IMR-90 (cell line): Measurements from ENCODE around the gene AKT3. TPM values are rescaled to one million over a fixed set of nuclear protein-coding genes. Genes with fewer than 3 reads are reported as not detected.
"Not testable (repeated sequence)": the region's sequence is repeated elsewhere in the genome, so short reads cannot be mapped to it uniquely, and the experiment has no call there.

Experiments used
- ATAC-seq: fragments of 200-7000 bp; cut with Tn5 transposase; 2 replicates; pipeline ENCODE4 v1.9.1; 2020; ENCODE audit warnings: low read depth, mild to moderate bottlenecking, moderate library complexity
- BruUV-seq: library from RNA; stranded (reverse); fragments of 400-500 nt; replicated peaks from 2 replicates; lab custom pipeline; 2021; lab: Mats Ljungman, UMichigan
- CTCF ChIA-PET: fragments of 300-600 bp; formaldehyde crosslinking; extraction: SDS; loops from one replicate; lab custom pipeline; 2021; ENCODE audit warnings: antibody characterized with exemption; lab: Yijun Ruan, JAX
- POLR2A ChIA-PET: fragments of 300-600 bp; sonication (Branson Sonifier 250); formaldehyde crosslinking; loops from one replicate; lab custom pipeline; 2022; ENCODE audit warnings: antibody characterized with exemption; ENCODE audit not compliant: unreplicated experiment; lab: Charles Lee
- DNase-seq: peaks from one replicate; pipeline ENCODE4 v3.0.0; 2013
- H2AFZ ChIP-seq: replicated peaks from 2 replicates; pipeline ENCODE3; 2013; ENCODE audit warnings: low read length, mild to moderate bottlenecking; ENCODE audit not compliant: poor library complexity
- H2AK5ac ChIP-seq: 2 replicates; pipeline ENCODE4 v1.6.1; 2013; ENCODE audit warnings: low read depth, low read length, inconsistent platforms
- H2AK9ac ChIP-seq: replicated peaks from 2 replicates; pipeline ENCODE3; 2013; ENCODE audit warnings: mild to moderate bottlenecking, low read depth, low read length, moderate library complexity; ENCODE audit not compliant: poor library complexity
- H2BK120ac ChIP-seq: 2 replicates; pipeline ENCODE4 v1.6.1; 2013; ENCODE audit warnings: low read depth, low read length, inconsistent platforms
- H2BK15ac ChIP-seq: 3 replicates; pipeline ENCODE4 v1.6.1; 2013; ENCODE audit warnings: low read depth, low read length, inconsistent platforms
- H2BK20ac ChIP-seq: 2 replicates; pipeline ENCODE4 v1.6.1; 2013; ENCODE audit warnings: low read depth, mild to moderate bottlenecking, inconsistent platforms, low read length, moderate library complexity
- H2BK5ac ChIP-seq: 2 replicates; pipeline ENCODE4 v1.6.1; 2013; ENCODE audit warnings: mild to moderate bottlenecking, low read depth, low read length, inconsistent platforms; ENCODE audit not compliant: poor library complexity, severe bottlenecking
- H3K14ac ChIP-seq: replicated peaks from 2 replicates; pipeline ENCODE4 v1.6.1; 2013; ENCODE audit warnings: low read depth, low read length, inconsistent platforms
- H3K18ac ChIP-seq: 2 replicates; pipeline ENCODE4 v1.6.1; 2013; ENCODE audit warnings: low read depth, low read length, control low read depth
- H3K23ac ChIP-seq: 2 replicates; pipeline ENCODE4 v1.6.1; 2013; ENCODE audit warnings: low read depth, low read length, inconsistent platforms
- H3K27ac ChIP-seq: 2 replicates; pipeline ENCODE4 v1.5.1; 2013; ENCODE audit warnings: mild to moderate bottlenecking, control low read depth, low read length; ENCODE audit not compliant: insufficient read depth
- H3K27me3 ChIP-seq: 2 replicates; pipeline ENCODE4 v1.6.1; 2013; ENCODE audit warnings: low read length; ENCODE audit not compliant: control insufficient read depth, insufficient read depth
- H3K36me3 ChIP-seq: 2 replicates; pipeline ENCODE4 v1.6.1; 2013; ENCODE audit warnings: low read length, mixed read lengths; ENCODE audit not compliant: control insufficient read depth, insufficient read depth
- H3K4ac ChIP-seq: 2 replicates; pipeline ENCODE4 v1.6.1; 2013; ENCODE audit warnings: low read depth, low read length, inconsistent platforms
- H3K4me1 ChIP-seq: 2 replicates; pipeline ENCODE4 v1.6.1; 2013; ENCODE audit warnings: low read length, mixed read lengths; ENCODE audit not compliant: control insufficient read depth, insufficient read depth
- H3K4me2 ChIP-seq: 2 replicates; pipeline ENCODE4 v1.6.1; 2013; ENCODE audit warnings: low read depth, mild to moderate bottlenecking, control low read depth, low read length, moderate library complexity
- H3K4me3 ChIP-seq: 2 replicates; pipeline ENCODE4 v1.5.1; 2013; ENCODE audit warnings: low read depth, mild to moderate bottlenecking, control low read depth, low read length, moderate library complexity; ENCODE audit not compliant: insufficient read depth
- H3K56ac ChIP-seq: 2 replicates; pipeline ENCODE4 v1.6.1; 2013; ENCODE audit warnings: low read length, inconsistent platforms; ENCODE audit not compliant: insufficient read depth; ENCODE audit errors: extremely low read depth
- H3K79me1 ChIP-seq, 2 experiments: 2 replicates each; pipeline ENCODE4 v1.6.1; 2013; ENCODE audit warnings: low read length in 2 of 2, inconsistent platforms in 1 of 2, low read depth in 1 of 2
- H3K9ac ChIP-seq: 2 replicates; pipeline ENCODE4 v1.6.1; 2013; ENCODE audit warnings: low read depth, low read length, control low read depth
- H3K9me1 ChIP-seq: 2 replicates; pipeline ENCODE4 v1.6.1; 2013; ENCODE audit warnings: low read length, inconsistent platforms; ENCODE audit not compliant: insufficient read depth
- H3K9me3 ChIP-seq: 2 replicates; pipeline ENCODE4 v1.6.1; 2013; ENCODE audit warnings: low read length; ENCODE audit not compliant: control insufficient read depth, insufficient read depth
- H4K20me1 ChIP-seq: 2 replicates; pipeline ENCODE4 v1.6.1; 2013; ENCODE audit warnings: low read length, inconsistent platforms; ENCODE audit not compliant: insufficient read depth
- H4K5ac ChIP-seq: 2 replicates; pipeline ENCODE4 v1.6.1; 2013; ENCODE audit warnings: mild to moderate bottlenecking, low read depth, low read length, control low read depth
- H4K8ac ChIP-seq, 2 experiments: 2 replicates each; pipeline ENCODE4 v1.6.1; 2013; ENCODE audit warnings: low read depth in 2 of 2, low read length in 2 of 2, control low read depth in 1 of 2, inconsistent platforms in 1 of 2
- H4K91ac ChIP-seq: 2 replicates; pipeline ENCODE4 v1.6.1; 2013; ENCODE audit warnings: low read depth, low read length, inconsistent platforms; ENCODE audit not compliant: insufficient read depth
- BHLHE40 ChIP-seq: fragments of 150-350 bp; IDR thresholded peaks from 2 replicates; pipeline ENCODE4 v1.6.1; 2016; ENCODE audit warnings: mild to moderate bottlenecking, low read depth, low read length
- FOS ChIP-seq: fragments of 150-350 bp; IDR thresholded peaks from 2 replicates; pipeline ENCODE4 v1.6.1; 2016; ENCODE audit warnings: low read depth, low read length
- MAZ ChIP-seq: IDR thresholded peaks from 2 replicates; pipeline ENCODE4 v1.6.1; 2012; ENCODE audit warnings: low read depth, mild to moderate bottlenecking, low read length, improper control_type of control experiment, moderate library complexity, borderline replicate concordance
- MXI1 ChIP-seq: IDR thresholded peaks from 2 replicates; pipeline ENCODE4 v1.6.1; 2012; ENCODE audit warnings: low read depth, mild to moderate bottlenecking, low read length, moderate library complexity, borderline replicate concordance
- NFE2L2 ChIP-seq: fragments of 150-350 bp; IDR thresholded peaks from 2 replicates; pipeline ENCODE4 v1.6.1; 2016; ENCODE audit warnings: low read depth, mild to moderate bottlenecking, low read length
- POLR2A ChIP-seq: IDR thresholded peaks from 2 replicates; pipeline ENCODE4 v1.6.1; 2012; ENCODE audit warnings: mild to moderate bottlenecking, low read depth, low read length
- RAD21 ChIP-seq: IDR thresholded peaks from 2 replicates; pipeline ENCODE4 v1.6.1; 2012; ENCODE audit warnings: low read length, improper control_type of control experiment
- RCOR1 ChIP-seq: IDR thresholded peaks from 2 replicates; pipeline ENCODE4 v1.6.1; 2012; ENCODE audit warnings: mild to moderate bottlenecking, low read length, improper control_type of control experiment; ENCODE audit not compliant: insufficient replicate concordance
- WGBS, 2 experiments: methylation state at CpG; one replicate each; pipeline versions ENCODE4 v1.1.5 to v1.1.7; 2013; ENCODE audit warnings: missing lambda C conversion rate in 2 of 2; ENCODE audit not compliant: insufficient read length in 1 of 2; ENCODE audit errors: extremely low coverage in 2 of 2; 5-methylcytosine and 5-hydroxymethylcytosine counted together
- dilution Hi-C: fragments of 300-500 bp; cut with HindIII; formaldehyde crosslinking; loops from one replicate; pipeline ENCODE4 v1.14.3; 2018; ENCODE audit warnings: low sequenced_read_pairs; ENCODE audit not compliant: unreplicated experiment
- in situ Hi-C: fragments of 300-500 bp; cut with MboI; formaldehyde crosslinking; loops from 3 replicates; pipeline ENCODE4 v1.14.3; 2019; ENCODE audit warnings: low sequenced_read_pairs, inconsistent platforms, mixed read lengths
- intact Hi-C: fragments of 100-400 bp; cut with micrococcal nuclease; formaldehyde crosslinking; loops from 2 replicates; pipeline ENCODE4 v1.10.0; 2022
- polyA plus RNA-seq, 3 experiments: library from polyadenylated mRNA; depleted of rRNA; stranded (reverse); fragments of >200 nt; gene quantifications; 2 replicates each; pipeline ENCODE4 v1.2.3, GENCODE V29; 2012; ENCODE audit warnings: low replicate concordance in 1 of 3
- total RNA-seq: library from RNA; depleted of rRNA; stranded (reverse); fragments of >200 nt; gene quantifications from 2 replicates; pipeline ENCODE4 v1.2.3, GENCODE V29; 2012
- TF ChIP-seq, protein P1 (sequence below): fragments of 150-350 bp; IDR thresholded peaks from 2 replicates; pipeline ENCODE4 v1.6.1; 2017; ENCODE audit warnings: mild to moderate bottlenecking, antibody characterized with exemption, low read length, low read depth

AKT3 gene
- total and polyA plus RNA-seq, 2 of the 4 experiments (the other 2 are of a cell fraction): 15.2 to 19.4 TPM

DNA sequence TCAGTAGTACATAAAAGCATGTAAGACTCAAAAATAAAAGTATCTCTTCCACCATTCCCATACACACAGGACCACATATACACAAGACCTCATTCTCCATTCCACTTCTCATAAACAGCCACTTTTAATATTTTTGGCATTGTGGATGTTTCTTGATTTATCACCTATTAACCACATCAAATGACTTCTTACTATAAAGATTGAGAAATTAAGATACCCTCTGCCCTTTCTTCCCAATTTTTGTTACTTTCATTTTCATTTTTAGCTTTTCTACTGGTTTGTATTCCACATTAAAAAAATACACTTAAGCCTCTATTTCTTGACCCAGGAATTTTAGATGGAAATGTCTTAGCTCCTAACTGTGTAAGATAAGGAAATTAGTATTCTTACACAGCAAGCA, 22.8 kb downstream of the AKT3 start:
- Histone ChIP-seq H2AK9ac (no peak overlapping the region), H3K79me1 (peaks cover 22 to 42% of the 10 kb centered on the region in 2 experiments), H3K4me3 (no peak overlapping the region), H2AK5ac (no peak overlapping the region), H3K27ac (no peak overlapping the region), H2BK15ac (no peak overlapping the region), H2BK5ac (no peak overlapping the region), H4K5ac (no peak overlapping the region), H3K9me3 (no peaks in the 10 kb centered on the region; the same call in 1 of the 2 replicates), H3K9ac (no peak overlapping the region), H3K23ac (no peak overlapping the region), H4K20me1 (peaks cover 3% of the 10 kb centered on the region; the same call in 1 of the 2 replicates), H3K4me1 (peaks cover 2% of the 10 kb centered on the region), H4K8ac (no peak overlapping the region), H3K18ac (no peak overlapping the region), H2AFZ (no peak overlapping the region), H3K4ac (no peak overlapping the region), H3K4me2 (no peak overlapping the region), H3K9me1 (no peaks in the 10 kb centered on the region), H3K27me3 (no peaks in the 10 kb centered on the region), H4K91ac (no peak overlapping the region), H3K14ac (no peak overlapping the region), H3K56ac (no peak overlapping the region), H2BK120ac (no peak overlapping the region), H3K36me3 (no peaks in the 10 kb centered on the region), H2BK20ac (no peak overlapping the region)
- dilution Hi-C loops (no loop called here), intact Hi-C loops (no loop called here), in situ Hi-C loops (no loop called here)
- CTCF ChIA-PET: no interaction called here
- POLR2A ChIA-PET: no interaction called here
- ATAC-seq: no peak
- no peak for DNase-seq
- no TSS peak for BruUV-seq
- no peak for TF ChIP-seq MXI1
- no peak for TF ChIP-seq FOS
- TF ChIP-seq BHLHE40: no peak
- TF ChIP-seq POLR2A: no peak
- TF ChIP-seq MAZ: no peak
- TF ChIP-seq, protein P1, sequence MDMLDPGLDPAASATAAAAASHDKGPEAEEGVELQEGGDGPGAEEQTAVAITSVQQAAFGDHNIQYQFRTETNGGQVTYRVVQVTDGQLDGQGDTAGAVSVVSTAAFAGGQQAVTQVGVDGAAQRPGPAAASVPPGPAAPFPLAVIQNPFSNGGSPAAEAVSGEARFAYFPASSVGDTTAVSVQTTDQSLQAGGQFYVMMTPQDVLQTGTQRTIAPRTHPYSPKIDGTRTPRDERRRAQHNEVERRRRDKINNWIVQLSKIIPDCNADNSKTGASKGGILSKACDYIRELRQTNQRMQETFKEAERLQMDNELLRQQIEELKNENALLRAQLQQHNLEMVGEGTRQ: no peak
- TF ChIP-seq NFE2L2: no peak
- no peak for TF ChIP-seq RAD21
- TF ChIP-seq RCOR1: no peak

DNA sequence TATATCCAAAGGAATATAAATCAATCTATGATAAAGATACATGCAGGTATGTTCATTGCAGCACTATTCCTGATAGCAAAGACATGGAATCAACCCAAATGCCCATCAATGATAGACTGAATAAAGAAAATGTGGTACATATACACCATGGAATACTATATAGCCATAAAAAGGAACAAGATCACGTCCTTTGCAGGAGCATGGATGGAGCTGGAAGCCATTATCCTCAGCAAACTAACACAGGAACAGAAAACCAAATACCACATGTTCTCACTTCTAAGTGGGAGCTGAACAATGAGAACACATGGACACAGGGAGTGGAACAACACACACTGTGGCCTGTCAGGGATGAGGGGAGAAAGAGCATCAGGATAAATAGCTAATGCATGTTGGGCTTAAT, 25.1 kb downstream of the AKT3 start:
- H2BK5ac ChIP-seq, H3K4me1 ChIP-seq, H3K27ac ChIP-seq, H4K8ac ChIP-seq, H2BK20ac ChIP-seq, H2BK120ac ChIP-seq, H3K56ac ChIP-seq, H2AK5ac ChIP-seq, H2AK9ac ChIP-seq, POLR2A ChIA-PET, H4K20me1 ChIP-seq, dilution Hi-C loops, H4K5ac ChIP-seq, H3K23ac ChIP-seq, intact Hi-C loops, H4K91ac ChIP-seq, H2BK15ac ChIP-seq, in situ Hi-C loops, DNase-seq, H3K9me3 ChIP-seq, BruUV-seq, H3K4me2 ChIP-seq, H3K4ac ChIP-seq, H2AFZ ChIP-seq, H3K9ac ChIP-seq, H3K18ac ChIP-seq, H3K9me1 ChIP-seq, CTCF ChIA-PET, H3K27me3 ChIP-seq, H3K14ac ChIP-seq, ATAC-seq, H3K4me3 ChIP-seq, H3K36me3 ChIP-seq: not testable (repeated sequence)
- WGBS, 2 experiments: no CpG with 5 or more reads among the region's 1 CpG
- H3K79me1 ChIP-seq: peaks cover 24 to 26% of the 10 kb centered on the region in 2 experiments; a peak in 3 of 4 replicates
